SHP77 (cell line): ENCODE results near the gene RPL29.
A peak's percentile ranks its signal among the peaks of the same experiment; 100 is the strongest.
"Not testable (repeated sequence)": the region's sequence is repeated elsewhere in the genome, so short reads cannot be mapped to it uniquely, and the experiment has no call there.

Experiments
- DNase-seq, 2 experiments: peaks; one replicate each; lab custom pipeline; 2025; lab: John Stamatoyannopoulos, UW

Gene RPL29

DNA sequence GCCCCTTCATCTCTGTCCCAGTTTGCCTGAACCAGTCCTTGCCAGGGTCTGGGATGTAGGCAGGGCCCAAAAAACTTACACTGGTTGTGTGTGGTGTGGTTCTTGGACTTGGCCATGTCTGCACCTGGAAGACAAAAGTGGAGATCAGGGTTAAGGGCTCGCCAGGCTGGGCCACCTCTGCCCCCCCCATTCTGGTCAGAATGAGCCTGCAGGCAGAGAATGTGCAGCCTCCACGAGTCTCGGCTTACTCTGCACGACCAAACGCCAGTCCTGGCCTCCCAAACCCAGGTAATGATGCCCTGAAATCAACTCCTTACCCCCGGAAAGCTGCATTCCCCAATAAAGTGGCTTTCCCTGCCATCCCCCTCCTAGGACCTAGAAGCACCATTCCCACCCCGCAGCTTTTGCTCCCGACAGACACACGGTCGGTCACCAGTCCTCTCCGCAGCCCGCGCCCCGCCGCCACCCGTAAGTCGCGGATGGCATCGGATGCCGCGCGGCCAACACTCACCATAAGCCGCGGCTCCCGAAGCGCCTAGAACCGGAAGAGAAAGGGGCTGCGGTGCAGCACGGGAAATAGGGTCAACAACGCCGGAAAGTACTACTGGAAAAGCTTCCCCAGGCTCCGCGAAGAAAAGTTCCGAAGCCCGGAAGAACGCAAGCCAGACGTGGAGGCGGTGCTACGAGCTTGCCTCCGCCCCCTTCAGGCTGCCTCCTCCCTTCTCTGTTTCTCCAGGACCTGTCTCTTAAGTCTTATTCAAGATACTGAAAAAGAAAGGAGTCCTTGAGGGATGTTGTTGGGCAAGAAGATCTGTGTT lies at the start of gene RPL29:
Gene RPL29 (minus strand): TSS at position 550 of the 818 bp plus-strand sequence. CDS start 434 bp downstream, at position 116.
- peak; percentile 87 to 88 for DNase-seq

DNA sequence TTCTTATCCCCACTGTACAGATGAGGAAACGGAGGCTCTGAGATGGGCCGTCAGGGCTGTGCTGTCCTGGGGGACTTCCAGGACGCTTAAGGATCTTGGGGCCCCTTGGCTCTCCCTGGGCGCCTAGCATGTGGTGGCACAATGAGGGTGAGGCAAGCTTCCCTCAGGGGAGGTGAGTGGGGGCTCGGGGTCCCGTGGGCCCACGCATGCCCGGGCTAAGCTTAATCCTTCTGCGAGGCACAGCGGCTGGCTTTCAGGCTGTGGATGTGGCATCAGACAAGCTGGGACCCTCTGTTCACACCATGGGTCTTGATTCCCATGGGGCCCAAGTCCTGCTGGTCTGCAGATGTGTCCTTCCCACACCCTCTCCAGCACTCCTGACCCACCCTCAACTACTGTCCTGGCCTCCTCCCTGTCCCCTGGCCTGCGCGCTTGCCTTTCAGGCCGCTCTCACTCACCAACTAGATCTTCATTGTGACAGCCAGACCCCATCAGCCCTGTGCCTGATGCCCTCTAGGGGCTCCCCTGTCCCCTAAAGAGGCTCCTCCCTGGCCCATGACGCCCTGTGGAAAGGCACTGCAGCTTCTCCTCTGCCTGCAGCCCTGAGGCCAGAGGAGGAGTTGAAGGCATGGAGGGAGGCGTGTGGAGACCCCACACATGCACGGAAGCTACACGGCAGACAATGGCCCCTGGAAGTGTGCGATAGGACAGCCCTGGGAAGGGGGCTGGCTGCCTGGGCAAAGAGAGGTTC lies 49.3 kb upstream of the RPL29 start:
- DNase-seq, result no peak

DNA sequence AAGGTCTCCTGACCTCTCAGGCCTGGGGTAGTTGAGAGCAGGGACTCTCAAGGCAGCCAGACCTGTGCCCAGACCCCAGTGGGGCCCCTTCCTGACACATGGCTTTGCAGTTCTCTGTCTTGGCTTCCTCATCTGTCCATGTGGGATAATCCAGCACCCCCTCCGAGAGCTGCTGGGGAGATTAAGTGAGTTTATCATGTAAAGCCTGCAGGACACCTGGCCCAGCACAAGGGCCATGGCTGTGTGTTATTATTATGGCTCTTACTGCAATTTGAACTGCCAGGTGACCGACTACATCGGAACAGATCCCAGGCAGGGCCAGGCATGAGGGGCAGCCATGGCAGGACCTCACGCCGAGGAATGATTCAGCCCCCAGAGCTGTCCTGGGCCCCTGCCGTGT lies 48.1 kb upstream of the RPL29 start:
- DNase-seq, result no peak

DNA sequence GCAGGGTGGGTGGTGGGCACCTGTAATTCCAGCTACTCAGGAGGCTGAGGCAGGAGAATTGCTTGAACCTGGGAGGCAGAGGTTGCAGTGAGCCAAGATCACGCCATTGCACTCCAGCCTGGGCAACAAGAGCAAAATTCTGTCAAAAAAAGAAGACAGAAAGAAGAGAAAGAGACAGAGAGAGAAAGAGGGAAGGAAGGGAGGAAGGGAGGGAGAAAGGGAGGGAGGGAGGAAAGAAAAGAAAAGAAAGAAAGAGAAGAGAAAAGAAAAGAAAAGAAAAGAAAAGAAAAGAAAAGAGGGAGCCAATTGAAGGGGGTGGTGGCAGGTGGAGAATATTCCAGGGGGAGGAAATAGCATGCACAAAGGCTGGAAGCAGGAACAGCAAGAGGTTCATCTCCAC lies 47.3 kb upstream of the RPL29 start:
- DNase-seq, result not testable (repeated sequence)

DNA sequence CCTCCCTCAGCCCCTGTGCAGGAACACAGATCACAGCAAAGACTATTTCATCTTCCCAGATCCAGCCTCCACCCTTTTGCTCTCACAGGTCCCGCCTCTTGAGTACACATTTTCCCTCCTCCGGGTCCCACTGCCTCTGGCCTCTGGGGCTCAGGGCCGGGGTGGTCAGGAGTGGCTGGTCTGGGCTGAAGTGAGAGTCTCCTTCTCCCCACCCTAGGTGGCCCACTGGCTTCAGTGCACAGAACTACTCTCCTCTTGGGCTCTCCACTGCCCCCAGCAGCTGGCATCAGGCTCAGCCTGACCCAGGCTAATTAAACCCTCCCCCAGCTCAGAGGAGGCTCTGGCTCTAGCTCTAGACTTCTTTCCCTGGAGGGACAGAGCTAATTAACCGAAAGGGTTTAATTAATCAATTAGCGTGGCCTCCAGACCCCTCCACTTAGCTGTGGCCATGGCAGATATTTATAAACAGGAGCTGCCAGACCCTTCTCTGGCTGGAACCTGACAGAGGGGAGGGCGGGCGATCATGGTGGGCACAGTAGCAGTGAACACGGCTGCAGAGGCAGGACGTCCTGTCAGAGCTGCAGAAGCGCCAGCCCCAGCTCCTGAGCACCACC lies 45.5 kb upstream of the RPL29 start:
- DNase-seq, result peak in 1 of 2 experiments; percentile 25

DNA sequence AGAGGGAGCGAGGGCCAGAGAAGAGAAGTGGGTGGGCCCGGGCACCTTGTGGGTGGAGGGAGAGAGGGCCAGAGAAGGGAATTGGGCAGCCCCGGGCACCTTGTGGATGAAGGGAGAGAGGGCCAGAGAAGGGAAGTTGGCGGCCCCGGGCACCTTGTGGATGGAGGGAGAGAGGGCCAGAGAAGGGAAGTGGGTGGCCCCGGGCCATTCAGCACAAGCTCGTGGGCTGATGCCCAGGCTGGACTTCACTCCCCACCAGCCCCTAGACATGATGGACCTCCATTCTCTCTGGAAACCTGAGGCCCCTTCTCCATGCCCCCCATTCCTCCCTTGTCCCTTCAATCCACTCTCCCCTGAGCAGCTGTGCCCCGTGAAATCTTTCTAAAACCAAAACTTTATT lies 44.9 kb upstream of the RPL29 start:
- DNase-seq, result no peak

DNA sequence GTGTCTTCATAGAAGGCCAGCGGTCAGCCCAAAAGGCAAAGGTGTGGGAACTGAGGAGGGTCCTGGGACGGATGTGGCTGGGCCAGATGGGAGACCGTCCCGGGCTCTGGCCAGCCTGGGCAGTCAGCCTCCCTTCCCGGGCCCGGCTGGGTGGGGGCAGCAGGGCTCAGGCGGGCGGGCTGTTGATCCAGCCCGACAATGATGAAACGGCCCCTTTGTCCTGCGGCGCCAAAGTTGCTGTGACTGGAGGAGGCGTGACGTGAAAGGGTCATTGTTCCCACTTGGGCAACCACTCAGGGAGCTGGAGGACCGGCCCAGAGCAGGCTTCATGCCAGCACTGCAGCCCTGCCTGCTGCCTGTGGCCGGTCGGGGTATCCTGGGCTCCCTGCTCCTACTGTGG lies 44.2 kb upstream of the RPL29 start:
- DNase-seq, result peak; percentile 11 to 31

DNA sequence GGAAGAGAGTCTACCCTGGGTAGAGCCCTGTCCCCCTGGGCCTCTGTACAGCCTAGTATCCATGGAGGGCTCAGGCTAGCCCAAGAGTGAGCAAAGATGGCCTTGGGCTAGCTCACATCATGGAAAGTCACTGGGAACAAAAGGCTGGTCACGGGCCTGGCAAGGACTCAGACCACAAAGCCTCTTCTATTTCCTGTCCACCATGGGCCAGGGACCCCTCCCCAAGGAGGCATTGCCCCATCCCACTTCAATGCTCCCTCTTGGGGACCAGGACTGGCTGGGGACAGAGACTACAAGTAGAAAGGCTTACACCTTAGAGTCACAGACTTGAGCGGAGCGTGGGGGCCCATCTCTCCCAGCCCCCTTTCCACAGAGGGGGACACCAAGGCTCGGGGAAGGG lies 43.7 kb upstream of the RPL29 start:
- DNase-seq, result no peak

DNA sequence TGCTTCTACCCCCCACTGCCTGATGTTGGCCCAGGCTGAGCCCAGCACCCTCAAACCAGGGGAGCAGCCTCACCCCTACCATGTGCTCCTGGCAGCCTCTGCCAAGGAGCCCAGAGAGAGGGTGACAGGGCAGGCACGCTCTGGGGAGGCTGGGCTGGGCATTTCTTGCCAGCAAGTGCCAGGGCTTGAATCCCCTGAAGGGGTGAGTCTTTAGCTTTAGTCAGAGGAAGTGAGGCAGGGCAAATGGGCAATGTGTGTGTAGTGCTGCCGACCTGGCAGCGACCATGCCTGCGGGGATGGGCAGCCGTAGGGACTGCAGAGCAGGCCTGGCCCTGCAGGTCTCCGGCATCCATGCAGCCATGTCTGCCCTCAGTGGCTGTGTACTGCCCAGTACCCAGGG lies 42.5 kb upstream of the RPL29 start:
- DNase-seq, result no peak

DNA sequence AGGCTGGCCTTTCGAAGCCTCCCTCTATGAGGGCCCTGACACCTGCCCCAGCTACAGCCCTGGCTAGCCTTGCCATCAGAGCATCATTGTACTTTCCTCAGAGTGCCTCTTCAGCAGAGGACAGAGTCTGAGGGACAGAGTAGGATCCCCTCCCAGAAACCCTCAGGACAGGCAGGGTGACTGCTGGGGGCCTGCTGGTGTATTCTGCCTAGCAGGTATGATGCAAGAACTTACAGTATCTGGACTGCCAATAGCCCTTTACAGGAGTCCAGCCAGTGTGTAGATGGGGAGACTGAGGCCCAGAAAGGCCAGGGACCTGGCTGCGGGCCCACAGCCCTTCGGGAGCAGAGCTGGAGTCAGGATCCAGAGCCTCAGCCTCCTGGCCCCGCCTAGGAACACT lies 41.6 kb upstream of the RPL29 start:
- DNase-seq, result no peak

DNA sequence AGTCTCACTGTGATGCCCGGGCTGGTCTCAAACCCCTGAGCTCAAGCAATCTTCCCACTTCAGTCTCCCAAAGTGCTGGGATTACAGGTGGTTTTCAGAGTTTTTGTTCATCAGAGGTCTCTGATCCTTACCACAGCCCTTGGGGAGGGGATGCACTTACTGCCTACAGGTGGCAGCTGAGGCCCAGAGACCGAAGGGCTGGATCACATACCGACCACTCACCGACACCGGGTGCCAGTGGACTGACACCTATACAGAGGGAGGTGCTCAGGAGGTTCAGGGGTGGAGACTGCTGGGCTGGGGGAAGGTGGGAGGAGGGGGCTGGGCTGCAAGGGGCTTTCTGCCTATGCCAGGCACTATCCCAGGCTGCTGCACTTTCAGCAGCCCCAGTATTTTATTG lies 41.1 kb upstream of the RPL29 start:
- no peak for DNase-seq

DNA sequence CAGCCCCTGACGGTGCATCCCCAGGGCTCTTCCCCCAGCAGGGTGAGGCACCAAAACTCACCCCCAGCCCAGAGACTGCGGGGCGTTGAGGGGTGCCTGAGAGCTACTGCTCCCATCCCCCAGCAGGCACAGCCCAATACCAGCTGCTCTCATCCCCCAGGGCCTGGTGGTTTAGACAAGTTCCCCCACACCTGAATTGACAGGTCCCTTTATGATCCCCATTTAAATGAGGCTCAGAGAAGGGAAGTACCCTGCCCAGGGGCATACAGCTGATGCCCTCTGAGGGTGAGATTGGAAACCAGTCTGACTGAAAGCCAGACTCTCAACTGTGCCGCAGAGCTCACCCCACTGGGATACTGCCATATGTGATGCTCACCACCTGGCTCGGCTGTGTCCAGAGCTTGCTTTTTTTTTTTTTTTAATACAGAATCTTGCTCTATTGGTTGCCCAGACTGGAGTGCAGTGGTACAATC lies 40.6 kb upstream of the RPL29 start:
- DNase-seq, result no peak

DNA sequence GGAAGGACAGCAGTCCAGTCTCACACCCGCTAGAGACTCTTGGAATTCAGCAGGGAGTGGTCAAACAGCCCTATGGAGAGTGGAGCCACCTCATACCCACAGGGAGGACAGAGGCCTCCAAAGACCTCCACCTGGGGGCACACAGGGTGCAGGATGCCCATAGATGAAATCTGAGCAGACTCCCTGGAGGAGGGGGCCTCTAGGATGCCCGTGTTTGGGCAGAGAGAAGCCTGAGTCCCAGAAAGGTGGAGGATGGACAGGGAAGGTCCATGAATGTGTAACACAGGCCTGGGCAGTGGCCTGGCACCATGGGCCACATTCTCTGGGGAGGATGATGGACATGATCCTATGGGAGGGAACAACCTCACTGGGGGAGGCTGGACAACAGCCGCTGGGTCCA lies 39.0 kb upstream of the RPL29 start:
- no peak for DNase-seq

DNA sequence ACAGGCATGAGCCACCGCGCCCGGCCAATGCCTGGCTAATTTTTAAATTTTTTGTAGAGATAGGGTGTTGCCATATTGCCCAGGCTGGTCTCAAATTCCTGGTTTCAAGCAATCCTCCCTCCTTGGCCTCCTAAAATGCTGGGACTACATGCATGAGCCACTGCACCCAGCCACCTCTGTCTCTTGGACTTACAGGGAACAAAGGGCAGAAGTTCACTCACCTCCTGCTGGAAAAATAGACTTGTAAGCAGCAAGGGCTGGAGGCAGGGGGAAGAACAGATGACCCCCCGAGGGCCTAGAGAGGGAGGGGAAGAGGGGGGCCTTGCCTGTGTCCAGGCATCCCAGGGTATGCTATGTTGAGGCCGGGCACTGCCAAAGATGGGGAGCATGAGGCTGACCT lies 38.5 kb upstream of the RPL29 start:
- DNase-seq, result no peak

DNA sequence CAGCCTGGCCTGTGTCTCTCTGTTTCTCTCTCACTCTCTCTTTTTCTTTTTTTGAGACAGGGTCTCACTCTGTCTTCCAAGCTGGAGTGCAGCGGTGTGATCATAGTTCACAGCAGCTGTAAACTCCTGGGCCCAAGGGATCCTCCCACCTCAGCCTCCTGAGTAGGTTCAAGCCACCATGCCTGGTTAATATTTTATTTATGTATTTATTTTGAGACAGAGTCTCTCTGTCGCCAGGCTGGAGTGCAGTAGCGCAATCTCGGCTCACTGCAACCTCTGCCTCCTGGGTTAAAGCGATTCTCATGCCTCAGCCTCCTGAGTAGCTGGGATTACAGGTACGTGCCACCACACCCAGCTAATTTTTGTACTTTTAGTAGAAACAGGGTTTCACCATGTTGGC lies 38.1 kb upstream of the RPL29 start:
- not testable (repeated sequence) for DNase-seq

DNA sequence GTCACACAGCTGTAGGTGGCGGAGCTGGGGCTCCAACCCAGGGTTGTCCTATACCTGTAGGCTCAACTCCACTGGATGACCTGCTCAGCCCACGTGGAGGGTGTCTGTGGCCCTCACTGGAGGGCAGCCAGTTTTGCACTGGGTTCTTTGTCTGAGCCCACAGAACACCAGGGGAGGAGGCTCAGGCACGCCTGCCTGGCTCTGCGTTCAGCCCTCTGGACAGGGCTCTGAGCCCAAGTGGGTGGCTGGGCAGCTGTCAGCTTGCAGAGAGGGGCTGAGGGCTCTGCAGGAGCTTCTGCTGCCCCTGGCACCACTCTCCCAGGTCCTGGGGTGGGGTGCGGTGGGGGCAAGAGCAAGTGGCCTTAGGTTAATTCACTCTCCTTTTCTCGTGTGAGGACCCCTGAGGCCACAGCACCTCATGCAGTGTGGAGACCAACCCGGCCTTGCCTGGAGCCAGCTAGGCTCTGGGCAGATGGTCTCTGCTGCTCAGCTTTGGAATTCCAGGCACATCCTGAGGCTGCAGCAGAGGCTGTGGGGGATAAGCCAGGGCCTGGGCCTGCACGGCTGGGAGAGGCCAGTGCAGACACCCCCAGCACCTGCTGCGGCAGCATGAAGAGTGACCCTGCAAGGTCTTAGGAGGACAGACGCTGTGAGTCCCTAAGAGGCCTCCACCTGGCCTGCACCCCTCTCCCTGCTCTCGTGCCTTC lies 37.2 kb upstream of the RPL29 start:
- no peak for DNase-seq

DNA sequence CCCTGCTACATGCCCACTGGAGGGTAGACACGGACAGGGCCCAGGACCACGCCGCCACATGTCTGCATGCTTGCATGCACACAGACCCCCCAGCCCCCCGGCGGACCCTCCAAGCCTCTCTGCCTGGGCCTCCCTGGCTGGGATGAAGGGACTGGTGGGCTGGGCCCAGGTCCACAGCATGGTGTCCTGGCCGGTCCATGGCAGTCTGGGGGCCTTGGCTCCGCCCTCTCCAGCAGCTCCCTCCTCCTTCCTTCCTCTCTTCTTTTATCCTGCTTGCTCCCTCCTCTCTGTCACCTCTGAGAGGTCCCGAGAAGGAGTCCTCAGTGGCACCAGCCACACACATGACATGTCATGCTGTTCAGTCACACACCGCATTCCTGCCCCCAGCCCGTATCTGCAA lies 36.2 kb upstream of the RPL29 start:
- DNase-seq, result no peak

DNA sequence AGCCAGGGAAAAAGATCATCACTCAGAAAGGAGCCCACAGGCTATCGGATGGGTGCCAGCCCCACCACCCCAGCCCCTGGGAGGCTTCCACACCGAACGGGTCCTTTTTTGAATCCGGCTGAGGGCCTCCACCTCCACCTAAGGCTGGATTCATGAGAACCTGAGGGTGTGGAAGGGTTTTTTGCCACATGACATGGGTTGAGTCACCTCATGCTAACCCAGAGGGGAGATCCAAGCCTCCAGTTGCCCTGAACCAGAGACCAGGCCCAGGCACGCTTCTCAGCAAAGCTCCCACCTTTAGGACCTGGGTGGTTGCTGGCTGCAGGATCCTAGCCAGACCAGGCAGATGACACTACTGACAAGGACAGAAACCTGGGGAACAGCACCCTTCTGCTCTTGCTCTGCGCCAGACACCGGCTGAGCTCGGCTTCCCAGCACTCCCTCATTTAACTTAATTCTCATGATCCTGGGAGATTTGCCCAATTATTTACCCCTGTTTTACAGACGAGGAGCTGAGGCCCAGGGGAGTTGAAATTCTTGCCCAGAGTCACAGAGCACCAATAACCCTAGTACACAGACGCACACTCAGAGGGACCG lies 35.1 kb upstream of the RPL29 start:
- no peak for DNase-seq

DNA sequence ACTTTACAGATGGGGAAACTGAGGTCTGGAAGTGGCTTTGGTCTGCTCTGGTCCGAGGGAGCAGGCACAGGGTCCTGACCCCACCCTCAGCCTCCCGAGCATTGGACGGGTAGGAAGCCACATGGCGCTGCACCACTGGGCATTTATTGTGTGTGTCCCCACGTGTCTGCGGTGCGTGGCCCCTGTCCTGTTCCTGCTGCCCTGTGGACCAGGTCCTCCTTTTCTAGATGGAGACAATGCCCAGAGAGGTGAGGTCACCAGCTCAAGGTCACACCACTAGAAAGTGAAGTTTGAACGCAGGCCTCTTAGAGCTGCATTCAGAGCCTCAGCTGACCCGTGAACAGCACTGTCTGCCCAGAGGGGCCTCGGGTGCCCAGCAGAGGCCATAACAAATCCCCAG lies 33.8 kb upstream of the RPL29 start:
- no peak for DNase-seq

DNA sequence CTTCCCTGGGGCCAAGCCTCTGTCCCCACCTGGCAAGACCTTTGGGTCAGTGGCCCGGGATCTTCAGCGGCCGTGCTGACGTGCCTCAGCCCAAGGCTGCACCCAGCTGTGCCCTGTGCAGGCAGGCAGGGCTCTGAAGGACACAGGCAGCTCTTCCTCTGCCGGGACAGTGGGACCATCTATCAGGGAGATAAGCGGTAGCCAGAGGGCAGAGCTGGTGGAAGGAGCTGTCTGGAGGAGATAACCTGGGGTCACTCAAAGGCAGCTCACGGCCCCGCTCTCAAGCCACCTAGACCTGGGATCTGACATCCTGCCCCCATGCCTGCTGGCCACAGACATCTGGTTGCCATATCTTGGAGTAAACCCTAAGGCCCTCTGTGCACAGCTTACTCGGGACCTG lies 33.4 kb upstream of the RPL29 start:
- DNase-seq, result no peak

DNA sequence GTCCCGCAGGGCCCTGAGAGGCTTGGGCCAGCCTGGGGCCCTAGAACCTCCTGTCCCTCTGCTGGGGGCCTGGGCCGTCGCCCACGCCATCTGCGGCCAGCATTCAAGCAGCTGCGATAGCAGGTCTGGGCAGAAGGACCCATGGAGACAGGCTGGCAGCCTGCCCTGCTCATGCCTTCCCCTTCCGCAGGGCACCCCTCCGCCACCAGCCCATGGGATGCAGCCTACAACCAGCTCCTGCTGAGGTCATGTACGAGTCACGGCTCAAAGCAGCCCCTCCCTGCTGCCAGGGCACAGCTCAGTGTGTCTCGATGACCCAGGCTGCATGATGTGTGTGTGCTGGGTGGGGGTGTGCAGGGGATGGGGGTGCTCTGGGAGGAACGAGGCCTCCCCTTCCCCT lies 32.9 kb upstream of the RPL29 start:
- peak; percentile 15 to 41 for DNase-seq

DNA sequence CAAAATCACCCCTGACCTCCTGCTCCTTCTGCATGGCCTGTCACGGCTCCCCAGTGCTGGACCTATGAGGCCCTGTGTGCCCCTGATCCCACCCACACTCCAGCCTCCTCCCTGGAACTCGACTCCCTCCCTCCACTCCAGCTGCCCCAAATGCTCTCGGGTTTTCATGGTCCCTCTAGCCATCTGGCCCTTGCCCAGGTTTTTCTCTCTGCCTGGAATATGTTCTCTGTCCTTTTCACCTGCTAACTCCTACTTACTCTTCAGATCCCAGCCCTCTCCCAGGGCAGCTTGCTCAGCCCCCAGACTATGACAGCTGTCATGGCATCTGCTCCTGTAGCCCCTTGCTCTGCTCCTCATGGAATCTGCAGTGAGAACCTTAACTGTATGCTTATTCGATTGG lies 30.3 kb upstream of the RPL29 start:
- peak in 1 of 2 experiments; percentile 22 for DNase-seq
